ENCODE measurements around the gene ZYG11B.

Gene ZYG11B

DNA sequence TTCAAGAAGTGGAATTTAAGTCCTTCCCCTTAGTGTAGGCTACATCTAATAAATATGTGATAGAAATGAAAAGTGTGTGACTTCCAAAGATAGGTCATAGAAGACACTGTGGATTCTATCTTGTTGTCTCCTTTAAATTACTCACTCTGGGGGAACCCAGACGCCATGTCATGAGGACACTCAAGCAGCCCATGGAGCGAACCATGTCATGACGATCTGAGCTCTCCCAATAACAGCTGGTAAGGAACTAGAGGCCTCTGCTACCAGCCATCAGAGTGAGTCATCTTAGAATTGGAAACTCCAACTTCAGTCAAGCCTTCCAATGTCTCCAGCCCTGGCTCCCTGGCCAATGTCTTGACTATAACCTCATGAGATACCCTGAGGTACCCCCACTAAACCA lies 34.4 kb upstream of the ZYG11B start:
- TF ChIP-seq SIN3A (IDR thresholded peaks at IDR 0.05; ENCODE audit: borderline replicate concordance, insufficient read depth, low read length) (no peak), TAF1 (IDR thresholded peaks at IDR 0.05; ENCODE audit: borderline replicate concordance, insufficient read depth, low read length) (no peak), FOXP2 (optimal IDR thresholded peaks at IDR 0.05; ENCODE audit: borderline replicate concordance, extremely low read depth, extremely low read length, insufficient read depth) (no peak), POLR2AphosphoS5 (IDR thresholded peaks at IDR 0.05; ENCODE audit: low read depth, low read length) (no peak)
- TF ChIP-seq, protein P1, sequence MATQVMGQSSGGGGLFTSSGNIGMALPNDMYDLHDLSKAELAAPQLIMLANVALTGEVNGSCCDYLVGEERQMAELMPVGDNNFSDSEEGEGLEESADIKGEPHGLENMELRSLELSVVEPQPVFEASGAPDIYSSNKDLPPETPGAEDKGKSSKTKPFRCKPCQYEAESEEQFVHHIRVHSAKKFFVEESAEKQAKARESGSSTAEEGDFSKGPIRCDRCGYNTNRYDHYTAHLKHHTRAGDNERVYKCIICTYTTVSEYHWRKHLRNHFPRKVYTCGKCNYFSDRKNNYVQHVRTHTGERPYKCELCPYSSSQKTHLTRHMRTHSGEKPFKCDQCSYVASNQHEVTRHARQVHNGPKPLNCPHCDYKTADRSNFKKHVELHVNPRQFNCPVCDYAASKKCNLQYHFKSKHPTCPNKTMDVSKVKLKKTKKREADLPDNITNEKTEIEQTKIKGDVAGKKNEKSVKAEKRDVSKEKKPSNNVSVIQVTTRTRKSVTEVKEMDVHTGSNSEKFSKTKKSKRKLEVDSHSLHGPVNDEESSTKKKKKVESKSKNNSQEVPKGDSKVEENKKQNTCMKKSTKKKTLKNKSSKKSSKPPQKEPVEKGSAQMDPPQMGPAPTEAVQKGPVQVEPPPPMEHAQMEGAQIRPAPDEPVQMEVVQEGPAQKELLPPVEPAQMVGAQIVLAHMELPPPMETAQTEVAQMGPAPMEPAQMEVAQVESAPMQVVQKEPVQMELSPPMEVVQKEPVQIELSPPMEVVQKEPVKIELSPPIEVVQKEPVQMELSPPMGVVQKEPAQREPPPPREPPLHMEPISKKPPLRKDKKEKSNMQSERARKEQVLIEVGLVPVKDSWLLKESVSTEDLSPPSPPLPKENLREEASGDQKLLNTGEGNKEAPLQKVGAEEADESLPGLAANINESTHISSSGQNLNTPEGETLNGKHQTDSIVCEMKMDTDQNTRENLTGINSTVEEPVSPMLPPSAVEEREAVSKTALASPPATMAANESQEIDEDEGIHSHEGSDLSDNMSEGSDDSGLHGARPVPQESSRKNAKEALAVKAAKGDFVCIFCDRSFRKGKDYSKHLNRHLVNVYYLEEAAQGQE (IDR thresholded peaks at IDR 0.05; ENCODE audit: insufficient read depth in 1 of 2, low read depth in 2 of 2, low read length in 2 of 2), result no peak

DNA sequence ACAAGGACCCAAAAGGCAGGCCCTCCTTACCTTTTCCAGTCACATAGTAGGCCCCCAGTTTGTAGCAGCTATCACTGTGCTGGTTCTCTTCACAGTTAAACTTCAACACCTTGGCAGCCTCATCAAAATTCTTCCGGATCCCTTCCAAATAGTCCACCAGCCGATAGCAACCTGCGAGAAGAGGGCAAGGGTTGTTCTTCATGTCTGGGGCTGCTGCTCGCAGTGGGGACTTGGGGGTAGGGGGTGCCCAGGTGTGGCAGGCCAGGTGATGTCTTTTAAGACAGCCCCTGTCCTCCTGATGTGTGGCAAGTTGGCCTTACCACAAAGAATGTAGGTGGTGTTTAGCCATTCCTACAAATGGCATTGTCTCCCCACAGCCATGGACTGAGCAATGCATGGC lies 33.6 kb upstream of the ZYG11B start:
- no peak for TF ChIP-seq SIN3A (IDR thresholded peaks at IDR 0.05; ENCODE audit: borderline replicate concordance, insufficient read depth, low read length)
- no peak for TF ChIP-seq FOXP2 (optimal IDR thresholded peaks at IDR 0.05; ENCODE audit: borderline replicate concordance, extremely low read depth, extremely low read length, insufficient read depth)
- no peak for TF ChIP-seq POLR2AphosphoS5 (IDR thresholded peaks at IDR 0.05; ENCODE audit: low read depth, low read length)
- TF ChIP-seq TAF1 (IDR thresholded peaks at IDR 0.05; ENCODE audit: borderline replicate concordance, insufficient read depth, low read length), result no peak
- TF ChIP-seq, protein P1 (IDR thresholded peaks at IDR 0.05; ENCODE audit: insufficient read depth in 1 of 2, low read depth in 2 of 2, low read length in 2 of 2), result no peak

DNA sequence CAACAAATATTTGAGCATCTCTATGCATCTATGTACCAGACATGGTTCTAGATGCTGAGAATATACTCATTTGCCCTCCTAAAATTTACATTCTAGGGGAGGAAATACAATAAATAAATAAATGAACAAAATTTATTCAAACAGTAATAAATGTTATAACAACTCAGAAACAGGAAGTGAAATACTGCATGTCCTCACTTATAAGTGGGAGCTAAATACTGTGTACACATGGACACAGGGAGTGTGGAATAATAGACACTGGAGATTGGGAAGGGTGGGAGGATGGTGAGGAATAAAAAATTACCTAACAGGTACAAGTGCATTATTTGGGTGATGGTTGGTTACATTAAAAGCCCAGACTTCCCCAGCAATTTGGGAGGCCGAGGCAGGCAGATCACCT lies 32.4 kb upstream of the ZYG11B start:
- TF ChIP-seq POLR2AphosphoS5 (IDR thresholded peaks at IDR 0.05; ENCODE audit: low read depth, low read length), result no peak
- TF ChIP-seq FOXP2 (optimal IDR thresholded peaks at IDR 0.05; ENCODE audit: borderline replicate concordance, extremely low read depth, extremely low read length, insufficient read depth), result no peak
- no peak for TF ChIP-seq TAF1 (IDR thresholded peaks at IDR 0.05; ENCODE audit: borderline replicate concordance, insufficient read depth, low read length)
- TF ChIP-seq SIN3A (IDR thresholded peaks at IDR 0.05; ENCODE audit: borderline replicate concordance, insufficient read depth, low read length), result no peak
- TF ChIP-seq, protein P1 (IDR thresholded peaks at IDR 0.05; ENCODE audit: insufficient read depth in 1 of 2, low read depth in 2 of 2, low read length in 2 of 2), result no peak

DNA sequence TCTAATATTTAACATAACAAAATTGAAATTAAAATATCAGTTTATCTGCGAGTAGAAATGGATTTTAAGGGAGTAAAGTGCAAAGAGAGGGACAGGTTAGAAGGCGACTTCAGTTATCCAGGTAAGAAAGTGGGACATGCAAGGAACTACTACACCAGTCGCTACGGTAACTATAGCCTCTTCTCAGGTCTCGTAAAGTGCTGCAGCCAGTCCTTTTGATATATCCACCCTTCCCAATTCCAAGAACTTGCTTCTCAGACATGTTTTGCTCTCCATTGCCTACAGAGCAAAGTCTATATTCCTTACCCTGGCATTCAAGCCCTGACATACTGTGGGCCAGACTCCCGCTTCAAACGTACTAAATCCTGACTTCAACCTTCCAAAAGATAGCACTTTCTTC lies 30.6 kb upstream of the ZYG11B start:
- TF ChIP-seq TAF1 (IDR thresholded peaks at IDR 0.05; ENCODE audit: borderline replicate concordance, insufficient read depth, low read length) (no peak), SIN3A (IDR thresholded peaks at IDR 0.05; ENCODE audit: borderline replicate concordance, insufficient read depth, low read length) (no peak), FOXP2 (optimal IDR thresholded peaks at IDR 0.05; ENCODE audit: borderline replicate concordance, extremely low read depth, extremely low read length, insufficient read depth) (no peak), POLR2AphosphoS5 (IDR thresholded peaks at IDR 0.05; ENCODE audit: low read depth, low read length) (no peak)
- TF ChIP-seq, protein P1 (IDR thresholded peaks at IDR 0.05; ENCODE audit: insufficient read depth in 1 of 2, low read depth in 2 of 2, low read length in 2 of 2), result no peak

All from PFSK-1 (cell line).